Glomerular visceral epithelial cell (primary cell): ENCODE data around the gene BTBD16.
A peak's percentile ranks its signal among the peaks of the same experiment; 100 is the strongest.

Experiments used
- DNase-seq: peaks from one replicate; pipeline ENCODE4 v3.0.0-alpha.2; 2016; ENCODE audit errors: extremely low spot score

The BTBD16 gene

DNA sequence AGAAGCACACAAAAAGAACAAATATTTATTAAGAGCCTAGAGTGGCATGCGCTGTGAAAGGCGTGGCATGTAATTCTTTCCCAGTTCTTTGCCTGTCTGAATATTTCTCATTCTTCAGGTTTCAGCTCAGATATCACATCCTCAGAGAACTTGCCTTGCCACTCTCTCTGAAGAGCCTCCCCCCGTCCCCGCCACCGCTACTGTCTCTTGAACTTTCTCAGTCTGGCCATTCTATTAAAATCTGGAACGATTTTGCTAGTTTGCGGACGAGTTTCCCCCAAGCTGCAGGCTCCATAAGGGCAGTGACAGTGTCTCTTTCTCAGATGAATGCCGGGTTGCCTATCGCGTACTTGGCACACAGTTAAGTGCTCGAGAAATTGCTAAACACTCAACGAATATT, 102.6 kb downstream of the BTBD16 start:
- no peak for DNase-seq

DNA sequence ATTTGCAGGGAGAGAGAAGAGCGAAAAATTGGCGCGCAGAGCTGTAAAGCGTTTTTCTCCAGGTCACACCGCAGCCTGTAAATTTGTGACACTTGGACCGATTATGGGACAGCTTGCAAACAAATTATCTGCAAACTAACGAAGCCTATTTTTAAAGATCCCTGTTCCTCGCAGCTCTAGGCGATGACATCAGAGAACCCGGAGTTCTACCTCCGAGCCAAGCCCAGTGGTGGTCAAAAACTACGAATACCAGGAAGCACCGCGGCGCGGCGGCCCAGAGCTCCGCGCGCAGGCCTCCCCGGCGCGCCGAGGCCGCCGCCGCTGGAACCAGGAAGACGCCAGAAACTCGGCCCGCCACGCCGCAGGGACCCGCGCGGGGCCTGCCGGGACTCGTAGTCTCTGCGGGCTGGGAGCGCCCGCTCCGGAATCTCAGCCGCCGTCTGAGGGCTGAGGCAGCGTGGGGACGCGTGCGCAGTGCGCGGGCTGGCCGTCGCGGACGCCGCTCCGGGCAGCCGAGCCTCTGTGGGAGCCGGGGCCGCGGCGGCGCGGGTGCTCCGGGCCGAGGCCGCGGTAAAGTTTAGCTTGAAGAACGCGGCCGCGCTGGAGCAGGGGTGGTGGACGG, 103.3 kb downstream of the BTBD16 start, which contains the start of gene PLEKHA1:
TSS of gene PLEKHA1 (plus strand) at position 472 of the 622 bp plus-strand sequence. CDS start 18,493 bp downstream, outside the sequence.
- DNase-seq: peak; percentile 96

DNA sequence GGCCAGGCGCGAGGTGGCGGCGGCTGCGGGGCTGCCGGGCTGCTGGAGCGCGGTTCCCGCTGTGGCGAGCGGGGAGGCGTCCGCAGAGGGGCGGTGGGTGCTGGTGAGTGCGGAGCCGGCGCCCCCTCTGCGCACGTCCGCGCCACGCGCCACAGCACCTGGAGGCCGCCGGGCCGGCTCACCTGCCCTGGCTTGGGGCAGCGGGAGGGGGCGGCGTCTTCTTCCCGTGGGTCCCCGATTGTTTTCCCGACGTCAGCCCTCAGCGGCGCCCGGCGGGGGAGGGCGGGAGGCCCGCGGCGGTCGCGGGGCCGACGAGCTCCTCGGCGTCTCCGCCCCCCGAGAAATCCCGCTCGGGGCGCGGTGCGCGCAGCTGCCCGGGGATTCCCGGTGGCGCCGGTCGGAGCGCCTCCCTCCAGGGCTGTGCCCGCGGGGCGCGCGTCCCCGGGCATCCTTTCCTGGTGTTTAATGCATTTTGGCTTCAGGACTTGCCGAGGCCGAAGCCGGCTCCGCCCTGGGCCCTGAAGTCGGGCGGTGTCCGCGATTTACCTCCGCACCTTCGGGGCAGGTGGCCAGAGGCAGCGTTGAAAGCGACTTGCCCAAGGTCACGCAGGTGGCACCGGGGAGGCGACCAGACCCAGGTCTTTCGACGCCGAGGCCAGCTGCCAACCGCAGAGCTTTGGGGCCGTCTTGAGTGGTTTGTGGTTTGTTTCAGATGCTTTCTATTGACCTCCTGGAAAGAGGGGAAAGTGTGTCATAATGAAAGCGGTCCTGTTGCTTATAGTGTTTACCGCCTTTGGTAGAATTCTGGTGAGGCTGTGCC, 104.0 kb downstream of the BTBD16 start:
- peak; percentile 72 for DNase-seq

DNA sequence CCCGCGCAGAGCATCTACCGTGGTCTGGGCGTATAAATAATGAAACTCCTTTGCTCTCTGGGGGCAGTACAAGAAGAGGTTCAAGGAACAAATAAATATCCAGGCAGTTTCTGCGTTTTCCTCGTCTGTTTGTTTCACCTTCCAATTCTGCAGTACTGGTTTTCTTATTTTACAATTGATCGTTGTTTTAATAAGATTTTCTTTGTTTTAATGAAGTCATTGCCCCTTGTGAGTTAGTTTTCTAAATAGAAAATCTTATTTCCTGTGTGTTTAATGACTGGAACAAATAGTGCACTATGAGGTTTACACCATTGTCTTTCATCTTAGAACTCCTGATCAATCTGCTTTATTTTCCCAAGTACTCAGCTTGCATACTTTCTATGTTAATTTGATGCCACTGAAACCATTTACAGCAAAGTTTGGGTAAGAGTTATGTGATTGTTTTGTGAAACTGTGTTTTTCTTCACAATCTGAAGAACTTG, 104.6 kb downstream of the BTBD16 start:
- DNase-seq: no peak

DNA sequence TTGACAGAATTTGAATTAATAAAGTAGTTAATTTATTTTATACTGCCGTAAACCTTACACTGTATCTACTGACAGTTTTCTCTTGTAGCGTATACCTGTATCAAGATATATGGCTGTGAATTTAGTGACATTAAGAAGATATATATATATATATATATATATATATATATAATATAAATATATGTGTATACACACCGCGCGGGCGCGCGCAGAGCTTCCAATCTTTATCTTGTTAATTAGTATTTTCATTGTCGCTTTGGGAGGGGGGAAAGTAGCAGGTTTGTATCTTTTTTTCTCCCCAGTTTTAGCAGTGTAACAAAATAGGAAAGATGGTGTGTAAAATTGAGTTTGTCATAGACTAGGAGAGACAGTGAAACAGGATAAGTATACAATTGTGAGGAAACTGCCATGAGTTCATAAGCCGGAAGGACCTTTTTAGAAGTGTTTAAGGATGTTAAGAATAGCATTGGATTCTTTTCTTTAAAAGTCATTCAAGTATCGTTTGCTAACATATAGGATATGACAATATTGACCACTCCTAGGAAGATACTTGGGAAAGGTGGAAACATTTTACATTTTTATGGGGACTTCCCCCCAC, 105.4 kb downstream of the BTBD16 start:
- DNase-seq: no peak

DNA sequence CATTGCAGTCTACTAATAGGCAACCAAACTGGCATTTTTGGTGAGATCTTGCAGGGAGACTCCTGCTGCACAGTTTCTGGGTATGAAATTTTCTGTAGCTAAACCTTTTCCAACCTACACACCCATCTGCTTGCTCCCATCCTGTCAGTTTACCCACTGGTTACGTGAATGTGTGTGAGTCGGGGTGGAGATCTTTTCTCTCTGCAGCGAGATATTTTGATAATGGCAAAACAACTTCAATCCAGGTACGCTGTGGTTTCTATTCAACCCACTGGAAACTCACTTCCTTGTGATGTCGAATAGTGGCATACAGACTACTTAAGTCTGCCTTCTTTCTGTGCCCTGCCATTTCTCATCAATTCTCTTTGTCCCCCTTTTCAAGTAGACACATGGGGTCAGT, 107.9 kb downstream of the BTBD16 start:
- DNase-seq: no peak

DNA sequence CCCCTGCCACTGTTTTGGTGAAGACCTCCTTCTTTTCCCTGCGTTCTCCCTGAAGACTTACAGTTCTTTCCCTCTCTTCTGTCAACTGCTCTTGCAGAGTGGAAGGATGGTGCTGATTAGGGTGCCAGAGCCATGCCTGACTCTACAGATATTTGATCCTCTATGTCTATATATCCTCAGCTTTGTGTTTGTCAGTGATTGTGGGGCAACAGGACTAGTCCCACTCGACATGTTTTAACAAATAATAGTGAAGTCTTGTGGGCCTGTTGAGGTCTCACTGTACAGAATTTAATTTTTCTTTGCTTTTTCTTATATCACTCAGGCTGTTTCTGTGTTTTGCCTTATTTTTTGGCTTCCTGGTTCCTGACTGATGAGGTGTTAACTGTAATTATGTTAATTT, 108.4 kb downstream of the BTBD16 start:
- no peak for DNase-seq

DNA sequence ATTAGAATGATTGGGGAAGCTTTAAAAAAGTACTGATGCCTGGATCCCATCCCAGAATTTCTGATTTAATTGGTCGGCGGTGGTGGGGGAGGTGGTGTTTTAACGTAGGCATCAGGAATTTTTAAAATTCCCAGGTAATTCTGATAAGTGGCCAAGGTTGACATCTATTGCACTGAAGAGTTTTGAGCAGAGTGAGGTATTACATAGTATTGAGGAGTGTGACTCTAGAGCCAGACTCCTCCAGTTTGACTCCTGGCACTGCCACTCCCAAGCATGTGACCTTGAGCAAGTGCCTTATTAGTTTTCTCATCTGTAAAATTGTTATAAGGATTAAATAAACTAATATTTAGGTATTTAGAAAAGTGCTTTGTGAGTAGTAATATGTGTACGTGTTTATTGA, 109.6 kb downstream of the BTBD16 start:
- DNase-seq: no peak

DNA sequence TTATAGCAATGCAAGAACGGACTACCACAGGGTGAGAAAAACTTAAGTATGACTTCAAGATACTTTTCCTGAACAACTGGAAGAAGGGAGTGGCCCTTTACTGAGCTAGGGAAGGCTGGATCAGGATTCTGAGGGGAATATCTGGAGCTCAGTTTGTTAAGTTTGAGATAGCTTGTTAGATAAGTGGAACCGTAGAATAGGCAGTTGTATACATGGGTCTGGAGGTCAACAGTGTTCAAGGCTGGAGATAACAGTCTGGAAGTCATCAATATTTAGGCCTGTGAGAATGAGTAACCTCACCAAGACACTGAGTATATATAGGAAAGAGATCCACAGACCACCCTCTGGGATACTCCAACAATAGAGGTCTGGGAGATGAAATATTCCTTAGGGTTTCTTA, 110.6 kb downstream of the BTBD16 start:
- DNase-seq: no peak

DNA sequence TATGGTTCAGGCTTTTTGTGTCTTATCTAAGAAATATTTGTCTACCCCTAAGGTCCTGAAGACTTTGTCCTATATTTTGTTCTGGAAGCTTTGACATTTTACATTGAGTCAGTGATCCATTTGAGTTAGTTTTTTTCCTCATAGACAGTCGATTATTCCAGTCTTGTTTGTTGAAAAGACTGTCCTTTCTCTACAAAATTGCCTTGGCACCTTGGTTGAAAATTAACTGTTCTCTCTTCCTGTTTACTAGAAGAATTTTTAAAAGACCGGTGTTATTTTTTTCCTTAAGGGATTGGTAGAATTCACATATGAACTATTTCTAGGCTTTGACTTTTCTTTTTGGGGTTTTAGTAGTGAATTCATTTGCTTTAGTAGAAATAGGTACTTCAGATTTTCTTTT, 115.4 kb downstream of the BTBD16 start:
- no peak for DNase-seq

DNA sequence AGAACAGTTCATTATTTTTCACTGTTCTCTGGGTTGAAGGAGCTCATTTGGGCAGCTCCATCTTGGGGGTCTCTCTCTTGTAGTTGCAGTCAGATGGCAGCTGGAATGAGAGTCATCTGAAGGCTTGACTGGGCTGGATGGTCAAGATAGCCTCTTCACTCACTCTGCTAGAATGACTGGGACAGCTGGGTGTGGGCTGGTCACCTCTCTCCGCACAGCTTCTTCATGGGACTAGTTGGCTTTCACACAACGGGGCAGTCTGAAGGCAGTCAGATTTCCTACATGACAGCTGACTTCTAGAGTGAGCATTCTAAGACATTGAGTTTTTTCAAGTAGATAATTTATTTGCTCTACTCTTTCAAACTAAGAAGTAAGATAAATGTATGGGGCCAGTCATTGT, 116.5 kb downstream of the BTBD16 start:
- DNase-seq: no peak
